HEK293T (cell line): ENCODE results near the gene SFT2D3.

Experiments
- CTBP1 ChIP-seq: fragments of 450-650 bp; IDR thresholded peaks from 2 replicates; pipeline ENCODE4 v1.6.1; 2016; ENCODE audit warnings: borderline replicate concordance
- FOXA1 ChIP-seq: fragments of 450-650 bp; IDR thresholded peaks from 2 replicates; pipeline ENCODE4 v1.6.1; 2016; ENCODE audit warnings: mild to moderate bottlenecking
- FOXM1 ChIP-seq: fragments of 450-650 bp; IDR thresholded peaks from 2 replicates; pipeline ENCODE4 v1.6.1; 2017; ENCODE audit warnings: mild to moderate bottlenecking, borderline replicate concordance
- LEF1 ChIP-seq: fragments of 450-650 bp; IDR thresholded peaks from 2 replicates; pipeline ENCODE4 v1.6.1; 2017; ENCODE audit warnings: mild to moderate bottlenecking, borderline replicate concordance
- SP1 ChIP-seq: fragments of 450-650 bp; IDR thresholded peaks from 2 replicates; pipeline ENCODE4 v1.6.1; 2017
- SUZ12 ChIP-seq: fragments of 450-650 bp; IDR thresholded peaks from 2 replicates; pipeline ENCODE4 v1.6.1; 2016; ENCODE audit warnings: mild to moderate bottlenecking

DNA sequence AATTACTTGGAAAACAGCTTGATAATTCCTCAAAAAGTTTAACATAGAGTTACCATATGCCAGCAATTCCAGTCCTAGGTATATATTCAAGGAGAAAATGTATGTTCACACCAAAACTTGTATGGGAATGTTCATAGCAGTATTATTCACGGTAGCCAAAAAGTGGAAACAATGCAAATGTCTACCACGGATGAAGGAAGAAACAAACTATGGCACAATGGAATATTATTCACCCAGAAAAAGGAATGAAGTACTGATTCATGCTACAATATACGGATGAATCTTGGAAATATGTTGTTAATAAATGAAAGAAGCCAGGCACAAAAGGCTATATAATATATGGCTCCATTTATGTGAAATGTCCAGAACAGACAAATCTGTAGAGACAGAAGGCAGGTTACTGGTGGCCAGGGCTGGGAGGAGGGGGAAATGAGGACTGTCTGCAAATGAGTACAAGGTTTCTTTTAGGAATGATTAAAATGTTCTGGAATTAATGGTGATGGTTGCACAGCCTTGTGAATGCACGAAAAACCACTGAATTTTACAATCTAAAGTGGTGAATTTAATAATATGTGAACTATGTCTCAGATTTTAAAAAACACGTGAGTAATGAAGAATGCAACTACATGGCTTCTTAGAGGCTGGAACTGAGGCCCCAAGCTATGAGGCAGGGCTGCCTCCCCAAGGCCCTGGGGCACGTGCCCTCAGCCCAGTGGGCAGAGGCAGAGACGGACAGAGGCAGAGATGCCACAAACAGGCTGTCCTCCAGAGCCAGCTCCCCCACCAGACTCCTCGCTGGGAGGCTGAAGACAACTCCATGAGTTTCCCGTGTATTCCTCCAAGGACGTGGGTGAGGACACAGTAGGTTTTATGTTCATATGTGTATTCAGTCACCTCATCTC, 31.0 kb upstream of the SFT2D3 start:
- TF ChIP-seq FOXA1 (no peak), CTBP1 (no peak), SP1 (no peak), SUZ12 (no peak), LEF1 (no peak), FOXM1 (no peak)
